ENCODE measurements around the gene HMX2.
A peak's percentile ranks its signal among the peaks of the same experiment; 100 is the strongest.

Gene HMX2, protein sequence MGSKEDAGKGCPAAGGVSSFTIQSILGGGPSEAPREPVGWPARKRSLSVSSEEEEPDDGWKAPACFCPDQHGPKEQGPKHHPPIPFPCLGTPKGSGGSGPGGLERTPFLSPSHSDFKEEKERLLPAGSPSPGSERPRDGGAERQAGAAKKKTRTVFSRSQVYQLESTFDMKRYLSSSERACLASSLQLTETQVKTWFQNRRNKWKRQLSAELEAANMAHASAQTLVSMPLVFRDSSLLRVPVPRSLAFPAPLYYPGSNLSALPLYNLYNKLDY

DNA sequence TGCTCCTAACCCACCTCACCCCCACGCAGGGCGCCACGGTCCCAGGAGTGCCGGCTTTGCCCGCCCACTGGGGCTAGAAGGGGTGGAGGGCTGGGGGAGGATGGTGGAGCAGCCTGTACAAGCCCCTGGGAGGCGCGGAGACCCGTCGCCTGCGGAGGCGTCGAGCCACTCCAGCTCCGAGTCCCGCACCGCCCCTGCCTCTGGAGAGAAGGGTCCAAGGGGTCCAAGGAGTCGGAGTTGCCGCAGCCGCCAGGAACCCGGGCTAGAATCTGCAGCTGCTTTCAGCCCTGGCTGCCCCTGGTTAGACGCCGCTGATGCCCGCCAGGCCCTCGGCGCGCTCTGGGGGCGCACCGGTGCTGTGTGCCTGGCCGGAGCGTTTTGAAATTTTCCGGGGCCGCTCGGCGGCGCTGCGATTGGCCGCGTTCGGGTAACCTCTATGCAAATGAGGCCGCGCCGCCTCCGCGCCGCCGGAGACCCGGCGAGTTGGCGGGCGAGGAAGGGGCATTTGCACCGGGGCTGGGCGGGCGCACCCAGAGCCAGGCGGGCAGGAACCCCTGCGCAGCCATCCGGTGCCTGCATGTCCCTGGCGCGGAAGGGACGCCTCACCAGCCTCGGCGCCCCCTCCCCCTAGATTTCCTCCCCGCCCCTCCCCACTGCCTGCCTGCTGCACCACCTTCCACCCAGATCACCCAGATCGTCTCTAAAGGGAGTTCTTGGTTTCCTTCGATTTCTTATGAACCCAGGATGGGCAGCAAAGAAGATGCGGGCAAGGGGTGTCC is at the start of gene HMX2:
Gene HMX2 (plus strand): TSS at position 502 of the 779 bp plus-strand sequence. CDS start 243 bp downstream, at position 745.
- Histone ChIP-seq H3K27me3 (ENCODE audit: control insufficient read depth, insufficient read depth, low read length) (peaks cover 77% of the 10 kb centered on the region), H3K27ac (ENCODE audit: low read length) (no peak within 1 kb of the TSS), H3K4me1 (ENCODE audit: control insufficient read depth, insufficient read depth, low read length) (peaks cover 12% of the 10 kb centered on the region; the same call in 1 of the 2 replicates), H3K36me3 (ENCODE audit: control insufficient read depth, insufficient read depth, low read length) (no peaks in the 10 kb centered on the region), H3K9me3 (ENCODE audit: control insufficient read depth, insufficient read depth, low read length) (no peaks in the 10 kb centered on the region), H3K4me3 (ENCODE audit: low read length) (peak within 1 kb of the TSS; percentile 43)
- DNase-seq (ENCODE audit: low read depth, low spot score): no peak
- no CpG with 5 or more reads among the region's 64 CpGs for WGBS (ENCODE audit: insufficient coverage, insufficient read length)

DNA sequence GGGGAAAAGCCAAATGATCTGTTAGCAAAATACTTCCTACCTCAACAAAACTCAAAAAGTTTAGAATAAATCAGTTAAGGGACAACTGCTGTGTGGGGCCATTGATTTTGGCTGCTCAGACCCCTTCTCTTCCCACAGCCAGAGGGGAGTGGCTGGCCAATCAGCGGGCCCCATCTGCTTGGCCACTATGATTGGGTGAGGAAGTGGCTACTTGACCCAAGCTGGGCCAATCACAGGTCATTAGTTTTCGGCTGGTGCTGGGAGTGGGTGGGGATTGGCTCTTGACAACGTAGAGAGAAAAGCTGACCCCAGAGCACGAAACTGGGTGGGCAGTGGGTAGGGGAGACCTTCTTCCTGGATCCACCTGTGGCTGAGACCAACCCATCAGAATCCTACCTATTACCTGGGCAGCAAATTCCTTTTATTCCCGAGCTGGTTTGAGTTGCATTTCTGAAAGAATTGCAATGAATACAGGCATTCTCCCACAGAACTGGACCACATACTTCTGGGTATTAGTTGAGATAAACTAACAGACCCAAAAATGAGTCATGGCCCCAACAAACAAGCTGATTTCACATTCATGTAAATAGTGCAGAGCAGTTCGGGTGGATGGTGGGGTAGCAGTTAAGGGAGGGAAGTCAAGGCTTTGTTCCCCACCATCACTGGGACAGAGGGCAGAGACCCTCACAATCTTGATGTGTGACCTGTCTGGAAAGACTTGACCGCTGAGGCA is 47.7 kb upstream of the HMX2 start:
- no peak for DNase-seq (ENCODE audit: low read depth, low spot score)
- WGBS (ENCODE audit: insufficient coverage, insufficient read length): no CpG with 5 or more reads among the region's 7 CpGs
- H3K36me3 ChIP-seq (ENCODE audit: control insufficient read depth, insufficient read depth, low read length): no peaks in the 10 kb centered on the region

DNA sequence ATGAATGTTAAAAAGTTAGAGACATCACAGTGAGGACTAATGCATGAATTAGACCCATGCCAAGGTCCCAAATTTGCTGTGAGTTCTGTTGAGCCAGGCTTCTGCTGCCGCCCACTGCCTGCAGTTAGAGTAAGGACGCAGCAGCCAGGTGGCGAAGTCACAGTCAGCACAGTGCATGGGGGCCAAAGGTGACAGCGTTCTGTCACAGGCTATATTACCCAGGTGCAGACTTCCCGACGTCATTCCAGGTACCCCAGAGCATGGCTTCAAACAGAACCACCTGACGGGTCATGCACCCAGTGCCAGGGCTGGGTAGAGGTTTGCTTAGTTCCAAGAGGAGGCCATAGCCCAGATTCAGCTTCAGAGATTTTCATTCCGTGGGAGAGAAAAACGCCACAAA is 46.1 kb upstream of the HMX2 start:
- Histone ChIP-seq H3K9me3 (ENCODE audit: control insufficient read depth, insufficient read depth, low read length) (no peaks in the 10 kb centered on the region), H3K36me3 (ENCODE audit: control insufficient read depth, insufficient read depth, low read length) (no peaks in the 10 kb centered on the region), H3K27me3 (ENCODE audit: control insufficient read depth, insufficient read depth, low read length) (no peaks in the 10 kb centered on the region), H3K4me1 (ENCODE audit: control insufficient read depth, insufficient read depth, low read length) (peaks cover 4% of the 10 kb centered on the region), H3K4me3 (ENCODE audit: low read length) (no peak overlapping the region), H3K27ac (ENCODE audit: low read length) (no peak overlapping the region)
- no CpG with 5 or more reads among the region's 9 CpGs for WGBS (ENCODE audit: insufficient coverage, insufficient read length)
- DNase-seq (ENCODE audit: low read depth, low spot score): no peak

More for the DNA sequence above, 47.7 kb upstream of the HMX2 start:
- Histone ChIP-seq H3K4me1 (ENCODE audit: control insufficient read depth, insufficient read depth, low read length) (peaks cover 4% of the 10 kb centered on the region; the same call in 1 of the 2 replicates), H3K27me3 (ENCODE audit: control insufficient read depth, insufficient read depth, low read length) (no peaks in the 10 kb centered on the region), H3K9me3 (ENCODE audit: control insufficient read depth, insufficient read depth, low read length) (no peaks in the 10 kb centered on the region), H3K27ac (ENCODE audit: low read length) (no peak overlapping the region), H3K4me3 (ENCODE audit: low read length) (no peak overlapping the region)

DNA sequence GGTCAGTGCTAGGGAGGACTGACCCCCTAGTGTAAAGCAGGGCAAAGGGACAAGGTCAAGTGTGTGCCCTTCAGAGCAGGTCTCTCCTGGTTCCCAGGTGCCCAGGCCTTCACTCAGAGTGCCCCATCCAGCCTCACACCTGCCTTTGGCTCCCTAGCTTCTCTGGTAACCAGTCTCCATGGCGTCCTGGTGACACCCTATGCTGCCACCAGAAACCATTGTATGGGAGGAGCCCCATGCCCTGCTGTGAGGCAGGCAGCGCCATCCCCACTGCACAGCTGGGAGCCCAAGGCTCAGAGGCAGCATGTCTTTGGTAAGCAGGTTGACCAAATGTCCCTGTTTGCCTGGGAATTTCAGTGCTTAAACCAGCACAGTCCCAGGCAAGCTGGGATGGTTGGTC is 45.3 kb upstream of the HMX2 start:
- WGBS (ENCODE audit: insufficient coverage, insufficient read length): no CpG with 5 or more reads among the region's 2 CpGs
- H3K9me3 ChIP-seq (ENCODE audit: control insufficient read depth, insufficient read depth, low read length): no peaks in the 10 kb centered on the region
- peaks cover 4% of the 10 kb centered on the region for H3K4me1 ChIP-seq (ENCODE audit: control insufficient read depth, insufficient read depth, low read length)

DNA sequence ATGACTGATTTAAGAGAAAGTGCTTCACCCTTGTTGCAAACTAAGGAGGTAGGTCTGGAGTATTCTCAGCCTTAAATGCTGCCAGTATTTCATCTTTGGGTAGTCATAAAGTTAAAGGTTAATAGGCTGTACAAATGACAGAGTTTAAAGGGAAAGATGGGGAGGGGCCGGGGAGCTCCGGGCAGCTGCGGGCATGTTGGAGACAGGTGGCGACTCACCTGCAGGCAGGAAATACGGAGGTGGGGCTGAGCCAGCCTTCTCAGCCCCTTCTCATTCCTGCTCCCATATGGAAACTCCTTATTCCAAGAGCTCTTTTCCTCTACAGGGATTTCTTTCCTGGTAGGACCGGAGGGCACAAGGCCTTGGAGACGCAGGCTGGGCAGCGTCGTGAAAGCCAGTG is 44.0 kb upstream of the HMX2 start:
- H3K36me3 ChIP-seq (ENCODE audit: control insufficient read depth, insufficient read depth, low read length): no peaks in the 10 kb centered on the region
- no CpG with 5 or more reads among the region's 9 CpGs for WGBS (ENCODE audit: insufficient coverage, insufficient read length)
- H3K27me3 ChIP-seq (ENCODE audit: control insufficient read depth, insufficient read depth, low read length): no peaks in the 10 kb centered on the region
- DNase-seq (ENCODE audit: low read depth, low spot score): no peak
- no peak overlapping the region for H3K27ac ChIP-seq (ENCODE audit: low read length)
- no peak overlapping the region for H3K4me3 ChIP-seq (ENCODE audit: low read length)
- no peaks in the 10 kb centered on the region for H3K9me3 ChIP-seq (ENCODE audit: control insufficient read depth, insufficient read depth, low read length)
- peaks cover 4% of the 10 kb centered on the region for H3K4me1 ChIP-seq (ENCODE audit: control insufficient read depth, insufficient read depth, low read length)

More for the DNA sequence above, 45.3 kb upstream of the HMX2 start:
- Histone ChIP-seq H3K4me3 (ENCODE audit: low read length) (no peak overlapping the region), H3K27me3 (ENCODE audit: control insufficient read depth, insufficient read depth, low read length) (no peaks in the 10 kb centered on the region), H3K27ac (ENCODE audit: low read length) (no peak overlapping the region), H3K36me3 (ENCODE audit: control insufficient read depth, insufficient read depth, low read length) (no peaks in the 10 kb centered on the region)
- DNase-seq (ENCODE audit: low read depth, low spot score): no peak

DNA sequence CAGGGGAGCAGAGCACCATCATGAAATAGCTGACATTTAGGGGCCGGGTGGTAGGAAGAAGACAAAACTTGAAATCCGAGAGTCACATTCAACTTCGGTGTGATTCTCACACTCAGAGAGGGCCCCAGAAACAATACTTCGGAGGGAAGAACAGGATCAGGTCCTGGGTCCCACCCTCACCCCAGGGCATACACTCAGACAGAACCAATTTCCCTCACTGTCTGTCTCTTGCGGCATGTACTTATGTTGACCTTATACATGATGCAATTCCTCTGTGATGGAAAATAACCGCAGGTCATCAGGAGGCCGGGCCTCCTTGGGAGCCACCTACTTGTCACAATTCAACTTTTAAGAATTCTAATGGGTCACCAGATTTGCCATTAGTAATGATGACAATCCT is 38.5 kb upstream of the HMX2 start:
- WGBS (ENCODE audit: insufficient coverage, insufficient read length): no CpG with 5 or more reads among the region's 7 CpGs
- no peaks in the 10 kb centered on the region for H3K36me3 ChIP-seq (ENCODE audit: control insufficient read depth, insufficient read depth, low read length)
- no peak for DNase-seq (ENCODE audit: low read depth, low spot score)
- no peak overlapping the region for H3K27ac ChIP-seq (ENCODE audit: low read length)
- no peak overlapping the region for H3K4me3 ChIP-seq (ENCODE audit: low read length)
- H3K9me3 ChIP-seq (ENCODE audit: control insufficient read depth, insufficient read depth, low read length): no peaks in the 10 kb centered on the region
- H3K4me1 ChIP-seq (ENCODE audit: control insufficient read depth, insufficient read depth, low read length): peaks cover 2% of the 10 kb centered on the region; the same call in 1 of the 2 replicates
- H3K27me3 ChIP-seq (ENCODE audit: control insufficient read depth, insufficient read depth, low read length): no peaks in the 10 kb centered on the region

DNA sequence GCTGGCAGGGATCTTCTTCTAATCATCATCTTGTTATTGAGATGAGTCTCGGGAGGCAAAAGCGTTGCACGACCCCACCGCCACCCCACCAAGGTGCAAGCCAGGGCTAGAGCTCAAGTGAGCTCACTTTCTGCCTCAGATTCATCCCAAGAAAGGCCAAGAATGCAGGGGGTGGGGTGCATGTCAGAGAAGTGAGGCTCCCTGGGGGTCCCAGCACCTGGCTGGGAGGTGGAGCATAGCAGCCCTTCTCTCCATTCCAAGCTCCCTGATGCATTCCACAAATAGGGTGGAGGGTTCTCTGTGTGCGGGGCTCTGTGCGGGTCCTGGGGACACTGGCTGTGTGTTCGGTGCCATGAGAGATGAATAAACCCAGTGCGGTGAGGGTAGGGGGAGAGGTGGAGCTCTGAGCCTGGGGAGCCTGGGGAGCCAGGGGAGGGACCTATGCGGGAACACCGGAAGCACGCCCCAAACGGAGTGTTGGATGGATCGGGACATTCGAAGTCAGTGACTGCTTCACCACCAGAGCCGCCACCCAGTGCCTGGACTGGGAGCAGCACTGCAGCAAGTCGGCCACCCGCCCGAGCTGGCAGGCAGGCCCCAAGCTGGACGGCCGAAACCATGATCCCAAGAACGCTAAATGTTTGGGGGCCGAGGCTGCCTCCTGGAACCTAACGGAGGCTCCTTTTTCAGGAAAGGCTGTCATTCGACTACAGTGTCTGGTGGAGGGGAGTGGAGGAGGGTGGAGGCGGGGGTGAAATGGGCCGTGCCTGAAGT is 30.1 kb upstream of the HMX2 start:
- DNase-seq (ENCODE audit: low read depth, low spot score): no peak
- H3K4me3 ChIP-seq (ENCODE audit: low read length): no peak overlapping the region
- no peaks in the 10 kb centered on the region for H3K9me3 ChIP-seq (ENCODE audit: control insufficient read depth, insufficient read depth, low read length)
- no CpG with 5 or more reads among the region's 26 CpGs for WGBS (ENCODE audit: insufficient coverage, insufficient read length)
- no peak overlapping the region for H3K27ac ChIP-seq (ENCODE audit: low read length)
- no peaks in the 10 kb centered on the region for H3K27me3 ChIP-seq (ENCODE audit: control insufficient read depth, insufficient read depth, low read length)
- no peaks in the 10 kb centered on the region for H3K36me3 ChIP-seq (ENCODE audit: control insufficient read depth, insufficient read depth, low read length)
- H3K4me1 ChIP-seq (ENCODE audit: control insufficient read depth, insufficient read depth, low read length): no peaks in the 10 kb centered on the region; the same call in 1 of the 2 replicates

DNA sequence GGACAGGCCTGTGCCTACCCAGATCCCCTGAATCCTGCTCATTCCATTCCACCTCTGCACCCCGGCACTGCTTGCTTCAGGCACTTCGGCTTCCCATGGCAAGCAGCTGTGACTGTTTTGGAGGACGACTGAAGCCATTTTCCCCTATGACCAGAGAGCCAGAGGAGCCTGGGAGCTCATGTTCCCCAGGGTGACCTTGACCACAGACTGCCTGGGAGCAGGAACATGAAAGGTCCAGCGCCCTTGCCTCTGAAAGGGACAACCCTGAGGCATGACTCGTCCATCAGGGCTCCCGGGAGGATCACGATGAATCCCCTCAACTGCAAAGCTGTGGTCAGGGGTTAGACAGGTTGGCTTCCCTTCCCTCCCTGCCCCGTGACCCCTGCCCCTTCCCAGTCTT is 28.9 kb upstream of the HMX2 start:
- H3K36me3 ChIP-seq (ENCODE audit: control insufficient read depth, insufficient read depth, low read length): no peaks in the 10 kb centered on the region
- no peaks in the 10 kb centered on the region for H3K9me3 ChIP-seq (ENCODE audit: control insufficient read depth, insufficient read depth, low read length)
- no peaks in the 10 kb centered on the region for H3K4me1 ChIP-seq (ENCODE audit: control insufficient read depth, insufficient read depth, low read length)
- no peaks in the 10 kb centered on the region for H3K27me3 ChIP-seq (ENCODE audit: control insufficient read depth, insufficient read depth, low read length)
- H3K27ac ChIP-seq (ENCODE audit: low read length): no peak overlapping the region
- no CpG with 5 or more reads among the region's 8 CpGs for WGBS (ENCODE audit: insufficient coverage, insufficient read length)
- no peak for DNase-seq (ENCODE audit: low read depth, low spot score)
- no peak overlapping the region for H3K4me3 ChIP-seq (ENCODE audit: low read length)

DNA sequence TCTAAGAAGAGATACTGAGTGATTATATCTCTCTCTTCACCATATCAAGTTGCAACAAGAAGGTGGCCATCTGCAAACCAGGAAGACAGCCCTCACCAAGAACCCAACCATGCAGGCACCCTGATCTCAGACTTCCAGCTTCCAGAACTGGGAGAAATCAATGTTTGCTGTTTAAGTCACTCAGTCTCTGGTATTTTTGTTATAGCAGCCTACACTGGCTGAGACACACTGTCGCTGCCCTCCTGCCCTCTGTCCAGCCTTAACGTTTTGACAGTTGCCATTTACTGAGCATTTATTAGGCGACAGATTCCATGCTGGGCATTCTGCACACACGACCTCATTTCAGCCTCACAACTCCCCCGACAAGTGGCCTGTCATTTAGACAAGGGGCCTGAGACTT is 21.7 kb upstream of the HMX2 start:
- no peak for DNase-seq (ENCODE audit: low read depth, low spot score)
- Histone ChIP-seq H3K4me1 (ENCODE audit: control insufficient read depth, insufficient read depth, low read length) (no peaks in the 10 kb centered on the region), H3K4me3 (ENCODE audit: low read length) (no peak overlapping the region), H3K9me3 (ENCODE audit: control insufficient read depth, insufficient read depth, low read length) (no peaks in the 10 kb centered on the region), H3K27me3 (ENCODE audit: control insufficient read depth, insufficient read depth, low read length) (peaks cover 2% of the 10 kb centered on the region; the same call in 1 of the 2 replicates), H3K27ac (ENCODE audit: low read length) (no peak overlapping the region), H3K36me3 (ENCODE audit: control insufficient read depth, insufficient read depth, low read length) (no peaks in the 10 kb centered on the region)
- no CpG with 5 or more reads among the region's 5 CpGs for WGBS (ENCODE audit: insufficient coverage, insufficient read length)

Measured in iPS DF 6.9 (cell line).